Measurements from ENCODE around the gene PIP5K1C.
"Not testable (repeated sequence)": the region's sequence is repeated elsewhere in the genome, so short reads cannot be mapped to it uniquely, and the experiment has no call there.

The PIP5K1C gene

GRCh38 chr19:3590991-3591659 is 109.1 kb downstream of the PIP5K1C start:
- no peak for DNase-seq (ENCODE audit: low read depth, low spot score)

DNA sequence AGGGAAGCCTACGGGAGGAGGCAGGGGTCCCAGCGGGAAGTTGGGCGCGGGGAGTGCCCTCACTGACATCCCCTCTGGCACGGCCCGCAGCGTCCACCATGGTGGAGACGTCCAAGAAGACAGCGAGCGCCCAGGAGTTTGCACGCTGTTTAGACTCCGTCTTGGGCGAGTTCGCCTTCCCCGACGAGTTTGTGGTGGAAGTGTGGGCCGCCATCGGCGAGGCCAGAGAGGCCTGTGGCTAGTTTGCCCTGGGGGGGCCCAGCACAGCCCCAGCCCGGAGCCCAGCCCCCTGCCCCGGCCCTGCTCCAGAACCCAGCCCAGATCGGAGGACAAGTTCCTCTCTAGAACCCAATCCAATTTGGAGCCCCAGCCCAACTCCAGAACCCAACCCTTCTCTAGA is 110.3 kb downstream of the PIP5K1C start:
- DNase-seq (ENCODE audit: low read depth, low spot score): no peak

DNA sequence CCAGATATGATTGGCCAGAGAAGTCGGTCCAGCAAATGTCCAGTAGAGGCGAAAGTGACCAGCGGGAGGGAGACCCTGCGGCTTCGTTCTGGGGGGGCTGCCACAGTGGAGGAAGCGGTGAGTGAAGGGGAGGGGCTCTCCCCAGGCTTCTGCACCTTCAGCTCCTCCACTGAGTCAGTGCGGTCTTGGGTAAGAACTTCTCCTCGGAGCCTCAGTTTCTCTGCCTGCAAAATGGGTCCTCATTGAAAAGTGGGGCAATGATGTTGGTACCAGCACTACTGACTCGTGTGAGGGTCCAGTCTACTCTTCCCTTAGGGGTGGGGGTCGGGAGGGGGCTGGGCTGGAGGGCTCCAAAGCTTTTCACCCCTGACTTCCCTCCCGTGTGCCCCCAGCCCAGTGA is 110.8 kb downstream of the PIP5K1C start:
- DNase-seq (ENCODE audit: low read depth, low spot score): no peak

- DNase-seq (ENCODE audit: low read depth, low spot score): no peak
Measured at GRCh38 chr19:3586707-3587346, 113.4 kb downstream of the PIP5K1C start.

DNA sequence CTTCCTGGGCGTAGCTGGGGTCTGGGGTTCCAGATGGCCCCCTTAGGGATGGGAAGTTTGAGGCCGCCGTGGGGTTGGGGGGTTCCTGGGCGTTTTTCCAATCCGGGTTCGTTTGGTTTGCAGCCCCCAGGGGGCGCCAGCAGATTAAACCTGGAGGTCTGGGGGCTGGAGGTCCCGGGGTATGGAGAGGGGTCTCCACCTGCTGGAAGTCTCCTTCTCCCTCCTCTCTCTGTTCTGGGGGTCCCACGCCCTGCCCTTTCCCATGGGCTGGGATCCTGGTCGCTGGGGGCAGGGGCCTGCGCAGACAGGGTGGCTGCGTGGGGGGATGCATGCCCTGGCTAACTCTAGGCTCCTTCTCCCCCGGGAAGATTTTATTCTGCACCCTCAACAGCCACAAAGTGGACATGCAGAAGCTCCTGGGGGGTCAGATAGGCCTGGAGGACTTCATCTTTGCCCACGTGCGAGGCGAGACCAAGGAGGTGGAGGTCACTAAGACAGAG is 114.1 kb downstream of the PIP5K1C start:
- no peak for DNase-seq (ENCODE audit: low read depth, low spot score)

- DNase-seq (ENCODE audit: low read depth, low spot score): no peak
Measured at GRCh38 chr19:3585301-3586126, 114.8 kb downstream of the PIP5K1C start, which contains the start of gene GIPC3. TSS of gene GIPC3 (plus strand) at chr19:3585478. CDS start at chr19:3585598, 120 bp downstream.

DNA sequence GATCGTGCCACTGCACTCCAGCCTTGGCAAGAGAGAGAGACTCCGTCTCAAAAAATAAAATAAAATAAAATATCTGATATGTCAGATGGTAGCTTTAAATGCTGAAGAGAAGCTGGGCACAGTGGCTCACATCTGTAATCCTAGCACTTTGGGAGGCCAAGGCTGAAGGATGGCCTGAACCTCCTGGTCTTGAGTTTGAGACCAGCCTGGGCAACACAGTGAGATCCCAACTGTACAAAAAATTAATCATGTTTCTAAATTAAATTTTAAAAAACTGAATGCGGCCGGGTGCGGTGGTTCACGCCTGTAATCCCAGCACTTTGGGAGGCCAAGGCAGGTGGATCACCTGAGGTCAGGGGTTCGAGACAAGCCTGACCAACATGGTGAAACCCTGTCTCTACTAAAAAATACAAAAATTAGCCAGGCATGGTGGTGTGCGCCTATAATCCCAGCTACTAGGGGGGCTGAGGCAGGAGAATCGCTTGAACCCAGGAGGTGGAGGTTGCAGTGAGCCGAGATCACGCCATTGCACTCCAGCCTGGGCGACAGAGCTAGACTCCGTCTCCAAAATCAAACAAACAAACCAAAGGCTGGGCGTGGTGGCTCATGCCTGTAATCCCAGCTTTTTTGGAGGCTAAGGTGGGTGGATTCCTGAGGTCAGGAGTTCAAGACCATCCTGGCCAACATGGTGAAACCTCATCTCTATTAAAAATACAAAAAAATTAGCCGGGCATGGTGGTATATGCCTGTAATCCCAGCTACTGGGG is 116.0 kb downstream of the PIP5K1C start:
- DNase-seq (ENCODE audit: low read depth, low spot score): not testable (repeated sequence)

GRCh38 chr19:3581792-3582191 is 118.5 kb downstream of the PIP5K1C start:
- not testable (repeated sequence) for DNase-seq (ENCODE audit: low read depth, low spot score)

All from activated naive CD8-positive, alpha-beta T cell treated with anti-CD3 and anti-CD28 coated beads, Interleukin-2, amount 50 U/mL, for 16 hours (primary cell).